Keratinocyte (primary cell): ENCODE data around the gene GNG8. TPM values are rescaled to one million over a fixed set of nuclear protein-coding genes. Genes with fewer than 3 reads are reported as not detected.

ENCODE experiments used
- DNase-seq: peaks from one replicate; pipeline ENCODE4 v3.0.0-alpha.2; 2011; ENCODE audit warnings: low read depth, missing footprints, low spot score
- FAIRE-seq: peaks from 2 replicates; lab custom pipeline; 2011; peaks lifted over from hg19 to GRCh38; lab: Jason Lieb, UNC
- H2AFZ ChIP-seq: 2 replicates; pipeline ENCODE4 v1.6.0; 2012; ENCODE audit warnings: low read length, control low read depth, inconsistent platforms; ENCODE audit not compliant: control insufficient read depth
- H3K27ac ChIP-seq: 2 replicates; pipeline ENCODE4 v1.5.1; 2011; ENCODE audit warnings: low read length; ENCODE audit not compliant: control insufficient read depth, insufficient read depth
- H3K27me3 ChIP-seq: 3 replicates; pipeline ENCODE4 v1.6.0; 2011; ENCODE audit warnings: low read length; ENCODE audit not compliant: control insufficient read depth, insufficient read depth; ENCODE audit errors: extremely low read depth
- H3K36me3 ChIP-seq, 2 experiments: 2 replicates in 1 of 2; 3 replicates in 1 of 2; pipeline ENCODE4 v1.5.1; 2011; ENCODE audit warnings: low read length in 2 of 2, mild to moderate bottlenecking in 1 of 2; ENCODE audit not compliant: control insufficient read depth in 2 of 2, insufficient read depth in 2 of 2; ENCODE audit errors: extremely low read depth in 1 of 2
- H3K4me1 ChIP-seq: 3 replicates; pipeline ENCODE4 v1.5.1; 2011; ENCODE audit warnings: low read length; ENCODE audit not compliant: control insufficient read depth, insufficient read depth; ENCODE audit errors: extremely low read depth
- H3K4me2 ChIP-seq: 3 replicates; pipeline ENCODE4 v1.6.0; 2011; ENCODE audit warnings: low read depth, low read length; ENCODE audit not compliant: control insufficient read depth, insufficient read depth; ENCODE audit errors: extremely low read depth
- H3K4me3 ChIP-seq, 3 experiments: fragments of 200-600 bp in 1 of 3; sonication (generic) in 1 of 3; 2 replicates in 2 of 3; 3 replicates in 1 of 3; pipeline ENCODE4 v1.5.1; 2011 to 2016; ENCODE audit warnings: low read length in 3 of 3, mild to moderate bottlenecking in 3 of 3, control low read depth in 2 of 3, inconsistent platforms in 1 of 3, low read depth in 1 of 3, mixed read lengths in 1 of 3, mixed run types in 1 of 3, moderate library complexity in 1 of 3; ENCODE audit not compliant: control insufficient read depth in 2 of 3, insufficient read depth in 2 of 3; ENCODE audit errors: extremely low read depth in 1 of 3
- H3K79me2 ChIP-seq: 2 replicates; pipeline ENCODE4 v1.6.0; 2012; ENCODE audit warnings: low read length; ENCODE audit not compliant: control insufficient read depth, insufficient read depth
- H3K9ac ChIP-seq: 3 replicates; pipeline ENCODE4 v1.6.0; 2011; ENCODE audit warnings: low read length; ENCODE audit not compliant: control insufficient read depth, insufficient read depth; ENCODE audit errors: extremely low read depth
- H3K9me1 ChIP-seq: 3 replicates; pipeline ENCODE4 v1.6.0; 2011; ENCODE audit warnings: low read length; ENCODE audit not compliant: control insufficient read depth, insufficient read depth; ENCODE audit errors: extremely low read depth
- H3K9me3 ChIP-seq: 2 replicates; pipeline ENCODE4 v1.5.1; 2012; ENCODE audit warnings: low read depth, low read length; ENCODE audit not compliant: control insufficient read depth
- H4K20me1 ChIP-seq: 3 replicates; pipeline ENCODE4 v1.6.0; 2011; ENCODE audit warnings: low read length; ENCODE audit not compliant: control insufficient read depth, insufficient read depth; ENCODE audit errors: extremely low read depth
- EZH2 ChIP-seq: IDR thresholded peaks from one replicate; pipeline ENCODE4 v1.6.1; 2012; ENCODE audit warnings: inconsistent platforms, mild to moderate bottlenecking, low read length, moderate library complexity
- dilution Hi-C: fragments of 300-500 bp; cut with MboI; formaldehyde crosslinking; loops from one replicate; pipeline ENCODE4 v1.7.0; 2020; ENCODE audit warnings: low sequenced_read_pairs; ENCODE audit not compliant: extremely low pct_ligation_motif_present
- polyA plus RNA-seq, 5 experiments: library from polyadenylated mRNA; depleted of rRNA in 3 of 5; stranded (reverse) in 3 of 5; stranded (forward) in 1 of 5; unstranded in 1 of 5; fragments of >200 nt; gene quantifications; 1 replicate in 1 of 5; 2 replicates in 3 of 5; 3 replicates in 1 of 5; pipeline versions ENCODE4 v1.2.1 to v1.2.3, GENCODE V29; 2011 to 2012; ENCODE audit warnings: missing spikeins in 2 of 5, low read depth in 1 of 5, low replicate concordance in 1 of 5
- TF ChIP-seq, protein P1 (sequence below), 3 experiments: IDR thresholded peaks in 1 of 3; conservative IDR thresholded peaks in 1 of 3; optimal IDR thresholded peaks in 1 of 3; 2 replicates in 2 of 3; 3 replicates in 1 of 3; pipeline versions ENCODE3 to v1.5.1; 2011; ENCODE audit warnings: low read length in 3 of 3, mild to moderate bottlenecking in 3 of 3, moderate library complexity in 2 of 3, control low read depth in 1 of 3, inconsistent platforms in 1 of 3; ENCODE audit not compliant: insufficient read depth in 2 of 3; ENCODE audit errors: extremely low read depth in 1 of 3

Gene GNG8
- polyA plus RNA-seq, 1 donor (not counting 4 experiments of a cell fraction or from before 2014, with no cell fraction given) = not detected

DNA sequence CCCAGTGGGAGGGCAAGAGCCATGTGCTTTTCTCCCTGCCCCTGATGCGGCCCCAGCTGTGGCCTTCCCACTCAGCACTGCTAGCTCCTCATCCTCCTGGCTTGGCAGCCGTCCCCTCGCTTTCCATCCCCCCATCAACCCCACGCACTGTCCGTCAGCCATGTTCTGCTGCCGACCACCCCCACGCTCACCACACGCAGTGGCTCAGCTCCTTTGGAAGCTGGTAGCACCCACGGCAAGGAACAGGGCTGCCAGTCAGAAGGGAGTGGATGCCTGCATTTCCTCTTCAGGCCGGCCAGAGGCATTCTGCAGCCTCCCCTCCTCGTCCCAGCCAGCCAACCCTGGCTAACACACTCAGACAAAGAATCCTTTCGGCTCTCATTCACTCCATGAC lies 28.6 kb downstream of the GNG8 start:
- Histone ChIP-seq H3K4me1 (peaks cover 27% of the 10 kb centered on the region), H3K9me3 (no peaks in the 10 kb centered on the region), H3K9ac (no peak overlapping the region), H3K79me2 (peaks cover 51% of the 10 kb centered on the region), H2AFZ (no peak overlapping the region), H3K4me2 (no peak overlapping the region), H3K9me1 (no peaks in the 10 kb centered on the region), H4K20me1 (peaks cover 22% of the 10 kb centered on the region), H3K27me3 (no peaks in the 10 kb centered on the region), H3K36me3 (peaks cover 47 to 62% of the 10 kb centered on the region in 2 experiments), H3K27ac (no peak overlapping the region), H3K4me3 (no peak overlapping the region)
- FAIRE-seq = no peak
- dilution Hi-C loops = no loop called here
- TF ChIP-seq, protein P1, sequence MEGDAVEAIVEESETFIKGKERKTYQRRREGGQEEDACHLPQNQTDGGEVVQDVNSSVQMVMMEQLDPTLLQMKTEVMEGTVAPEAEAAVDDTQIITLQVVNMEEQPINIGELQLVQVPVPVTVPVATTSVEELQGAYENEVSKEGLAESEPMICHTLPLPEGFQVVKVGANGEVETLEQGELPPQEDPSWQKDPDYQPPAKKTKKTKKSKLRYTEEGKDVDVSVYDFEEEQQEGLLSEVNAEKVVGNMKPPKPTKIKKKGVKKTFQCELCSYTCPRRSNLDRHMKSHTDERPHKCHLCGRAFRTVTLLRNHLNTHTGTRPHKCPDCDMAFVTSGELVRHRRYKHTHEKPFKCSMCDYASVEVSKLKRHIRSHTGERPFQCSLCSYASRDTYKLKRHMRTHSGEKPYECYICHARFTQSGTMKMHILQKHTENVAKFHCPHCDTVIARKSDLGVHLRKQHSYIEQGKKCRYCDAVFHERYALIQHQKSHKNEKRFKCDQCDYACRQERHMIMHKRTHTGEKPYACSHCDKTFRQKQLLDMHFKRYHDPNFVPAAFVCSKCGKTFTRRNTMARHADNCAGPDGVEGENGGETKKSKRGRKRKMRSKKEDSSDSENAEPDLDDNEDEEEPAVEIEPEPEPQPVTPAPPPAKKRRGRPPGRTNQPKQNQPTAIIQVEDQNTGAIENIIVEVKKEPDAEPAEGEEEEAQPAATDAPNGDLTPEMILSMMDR (optimal IDR thresholded peaks at IDR 0.05 in 1 of 3, IDR thresholded peaks at IDR 0.05 in 1 of 3, conservative IDR thresholded peaks at IDR 0.05 in 1 of 3; ENCODE audit: extremely low read depth in 1 of 3, insufficient read depth in 2 of 3, low read length in 3 of 3) = no peak
- TF ChIP-seq EZH2 = no peak
- no peak for DNase-seq

DNA sequence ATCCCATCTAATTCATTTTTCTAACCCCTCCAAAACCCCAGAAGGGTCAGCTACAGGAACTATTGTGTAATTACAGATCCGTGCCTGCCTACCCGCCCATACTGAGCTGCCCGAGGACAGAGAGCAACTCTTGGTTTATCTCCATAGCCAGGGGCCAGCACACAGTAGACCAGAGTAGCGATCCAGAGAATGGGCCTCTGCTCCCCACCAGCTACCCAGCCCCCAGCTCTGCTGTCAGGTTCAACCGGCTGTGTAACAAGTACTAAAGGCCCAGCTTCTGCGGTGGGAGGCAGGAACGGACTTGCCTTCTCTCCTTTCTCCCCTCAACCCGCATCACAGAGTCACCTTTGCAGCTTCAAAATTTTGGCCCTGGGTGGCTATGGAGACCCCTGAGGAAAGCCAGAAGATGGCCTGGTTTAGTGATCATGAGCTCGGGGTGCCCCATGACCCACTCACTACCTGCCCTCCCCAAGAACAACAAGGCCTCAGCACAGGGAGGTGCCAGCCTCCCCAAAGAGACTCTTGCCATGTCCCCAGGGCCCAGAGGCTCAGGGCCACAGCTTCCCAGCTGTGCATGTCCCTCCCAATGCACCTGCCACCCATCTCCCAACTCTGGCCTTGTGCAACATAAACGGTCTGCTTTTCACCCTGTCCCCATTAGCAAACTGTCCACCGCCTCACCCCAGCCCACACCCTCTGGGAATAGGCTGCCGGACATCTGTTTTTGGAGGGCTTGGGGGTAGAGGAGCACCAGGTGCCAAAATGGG lies 29.1 kb downstream of the GNG8 start:
- Histone ChIP-seq H3K27ac (no peak overlapping the region), H3K4me3 (peak overlapping the region in 1 of 3 experiments; percentile 29), H3K4me1 (peaks cover 28% of the 10 kb centered on the region), H3K9me3 (no peaks in the 10 kb centered on the region), H3K27me3 (no peaks in the 10 kb centered on the region), H3K79me2 (peaks cover 57% of the 10 kb centered on the region), H3K36me3 (peaks cover 47 to 62% of the 10 kb centered on the region in 2 experiments), H3K9me1 (no peaks in the 10 kb centered on the region), H4K20me1 (peaks cover 22% of the 10 kb centered on the region), H3K9ac (no peak overlapping the region), H3K4me2 (peak overlapping the region; percentile 10), H2AFZ (no peak overlapping the region)
- dilution Hi-C loops = no loop called here
- no peak for DNase-seq
- no peak for FAIRE-seq
- TF ChIP-seq EZH2 = no peak
- TF ChIP-seq, protein P1 (optimal IDR thresholded peaks at IDR 0.05 in 1 of 3, IDR thresholded peaks at IDR 0.05 in 1 of 3, conservative IDR thresholded peaks at IDR 0.05 in 1 of 3; ENCODE audit: extremely low read depth in 1 of 3, insufficient read depth in 2 of 3, low read length in 3 of 3) = no peak
